GM19238 (cell line): ENCODE results near the gene SOX13.

Source experiments
- DNase-seq: peaks from one replicate; pipeline ENCODE4 v3.0.0; 2011; ENCODE audit warnings: low spot score; ENCODE audit not compliant: insufficient read length

SOX13 gene

DNA sequence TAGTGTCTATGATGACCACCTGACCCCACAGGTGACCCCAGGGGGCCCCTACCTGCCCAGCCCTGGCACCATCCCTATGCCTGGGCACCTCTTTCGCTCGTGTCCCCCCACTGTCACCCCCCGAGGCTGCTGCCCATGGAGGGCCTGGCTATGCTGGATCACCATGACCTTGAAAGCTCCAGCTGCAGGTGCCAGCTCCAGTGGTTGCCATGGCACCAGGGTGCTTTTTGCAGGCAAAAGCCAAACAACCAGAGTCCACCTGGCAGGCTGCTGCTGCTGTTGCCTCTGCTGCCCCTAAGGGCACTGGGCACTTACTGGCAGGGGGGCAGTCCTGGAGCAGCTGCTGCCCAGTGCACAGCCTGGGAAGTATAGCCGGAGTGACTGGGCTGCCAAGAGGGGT is 57.3 kb downstream of the SOX13 start:
- DNase-seq = no peak

DNA sequence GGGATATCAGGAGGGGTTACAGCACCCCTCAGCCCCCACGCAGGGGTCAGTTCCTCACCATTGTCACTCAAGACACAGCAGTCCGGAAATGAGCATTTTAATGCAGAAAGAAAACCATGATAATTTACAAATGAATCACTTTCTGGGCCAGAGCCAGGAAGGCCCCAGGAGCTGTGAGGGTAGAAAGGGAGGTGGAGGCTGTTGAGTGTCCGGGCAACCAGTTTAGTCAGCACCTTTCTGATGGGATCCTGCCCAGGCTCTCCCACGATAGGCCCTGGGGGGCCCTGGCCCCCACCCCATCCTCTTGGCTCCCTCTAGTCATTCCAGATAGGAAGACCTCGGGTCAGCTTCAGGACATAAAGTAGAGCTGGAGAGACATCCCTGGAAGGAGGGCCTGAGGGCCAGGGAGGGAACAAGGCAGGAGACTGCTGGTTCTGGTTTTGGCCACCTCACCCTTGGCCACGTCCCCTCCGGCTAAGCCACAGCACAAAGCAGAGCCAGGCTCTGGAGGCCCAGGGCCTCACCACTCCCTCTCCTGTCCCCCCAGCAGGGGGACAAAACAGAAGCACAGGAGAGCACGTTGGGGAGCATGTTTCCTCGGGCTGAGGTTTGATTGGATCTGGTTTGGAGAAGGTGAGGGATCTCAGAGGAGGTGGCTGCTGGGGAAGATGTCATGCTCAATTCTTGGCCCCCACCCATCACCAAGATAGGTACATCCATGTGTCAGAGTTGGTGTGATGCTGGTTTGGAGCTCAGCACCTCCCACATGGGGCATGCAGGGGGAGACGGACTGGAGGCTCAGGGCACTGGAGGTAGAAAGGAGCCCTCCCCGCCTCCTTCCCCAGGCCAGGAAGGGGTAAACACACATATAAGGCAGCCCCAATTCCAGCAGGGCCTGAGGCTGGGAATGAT is 58.3 kb downstream of the SOX13 start:
- no peak for DNase-seq

DNA sequence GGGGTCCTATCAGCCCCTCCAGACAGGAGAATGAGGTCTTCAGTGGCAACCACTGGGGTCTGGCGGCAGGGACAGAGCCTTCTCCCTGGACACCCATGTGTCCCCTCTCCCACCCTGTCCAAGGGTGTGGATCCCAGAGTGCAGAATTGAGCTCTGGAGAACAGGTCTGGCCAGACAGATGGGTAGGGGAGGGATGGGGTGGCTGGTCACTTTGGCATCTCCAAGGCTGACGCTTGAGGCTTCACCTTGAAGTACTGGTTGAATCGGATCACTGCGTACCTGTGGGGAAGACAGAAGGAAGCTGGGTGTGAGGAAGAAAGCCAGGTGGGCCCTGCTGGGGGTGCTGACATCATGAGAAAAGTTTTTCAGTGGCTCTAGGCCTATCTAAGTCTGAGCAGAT is 59.1 kb downstream of the SOX13 start:
- DNase-seq = no peak

DNA sequence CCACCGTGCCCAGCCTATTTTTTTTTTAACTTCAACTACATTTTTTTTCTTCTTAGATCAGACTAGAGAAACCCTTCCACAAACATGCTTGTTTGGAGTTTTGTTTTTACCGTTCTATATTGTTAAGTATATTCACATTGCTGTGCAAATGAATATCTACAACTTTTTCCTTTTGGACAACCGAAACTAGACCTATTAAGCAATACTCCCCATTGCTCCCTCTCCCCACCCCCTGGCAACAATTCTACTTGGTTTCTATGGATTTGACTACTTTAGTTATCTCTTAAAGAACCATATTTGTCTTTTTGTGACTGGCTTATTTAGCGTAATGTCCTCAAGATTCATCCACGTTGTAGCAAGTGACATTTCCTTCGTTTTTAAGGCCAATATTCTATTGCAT is 59.8 kb downstream of the SOX13 start:
- DNase-seq = no peak

DNA sequence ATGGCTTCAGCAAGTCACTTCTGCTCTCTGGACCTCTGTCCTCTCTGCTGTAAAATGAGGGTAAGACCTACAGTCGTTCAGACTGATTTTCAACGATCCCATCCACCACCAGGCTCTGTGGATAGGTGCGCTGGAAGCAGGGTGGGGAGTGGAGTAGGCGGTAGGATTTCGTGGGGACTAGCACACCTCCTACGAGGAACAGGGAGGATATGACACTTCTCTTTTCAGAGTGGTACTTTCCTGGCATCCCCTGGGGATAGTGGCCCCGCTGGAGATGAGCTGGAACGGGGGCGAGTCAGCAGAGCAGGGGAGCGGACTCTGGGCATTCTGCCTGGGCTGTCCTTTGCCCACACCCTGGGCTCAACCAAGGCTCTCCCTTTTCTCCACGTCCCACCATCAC is 61.2 kb downstream of the SOX13 start:
- DNase-seq = no peak

DNA sequence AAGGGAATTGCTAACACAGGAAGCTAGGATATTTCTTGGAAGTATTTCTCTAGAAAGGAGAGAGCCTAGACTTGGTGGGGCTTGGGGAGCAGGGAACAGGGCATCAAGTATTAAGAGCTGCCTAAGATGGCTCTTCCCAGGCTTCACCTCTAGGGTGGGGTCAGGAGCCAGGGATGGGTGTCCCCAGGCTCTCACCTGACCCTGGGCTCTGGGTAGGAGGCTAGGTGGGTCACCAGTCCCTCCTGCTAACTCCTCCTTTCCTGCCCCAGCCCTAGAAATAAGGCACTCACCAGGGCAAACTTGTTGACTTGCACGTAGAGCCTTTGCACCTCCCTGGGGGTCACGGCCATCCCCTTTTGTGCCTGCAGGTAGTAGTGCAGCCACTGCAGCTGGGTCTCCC is 63.9 kb downstream of the SOX13 start:
- DNase-seq = no peak

DNA sequence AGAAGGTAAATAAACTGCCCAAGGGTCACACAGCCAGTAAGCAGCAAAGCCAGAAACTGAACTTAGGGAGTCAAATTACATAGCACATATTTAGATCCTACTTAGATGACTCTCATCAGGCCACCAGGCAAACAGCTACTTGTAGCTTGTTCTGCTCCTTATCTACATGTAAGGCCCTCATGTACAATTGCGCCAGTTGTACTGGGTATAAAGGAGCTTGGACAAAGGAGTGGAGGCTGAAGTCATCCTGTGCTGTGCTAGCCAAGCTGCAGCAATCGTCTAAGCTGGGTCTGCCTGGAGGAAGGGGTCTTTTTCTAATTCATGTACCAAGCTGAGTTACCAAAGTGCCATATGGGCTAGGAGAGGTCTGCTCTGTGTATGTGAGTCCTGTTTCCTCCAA is 66.2 kb downstream of the SOX13 start:
- no peak for DNase-seq

DNA sequence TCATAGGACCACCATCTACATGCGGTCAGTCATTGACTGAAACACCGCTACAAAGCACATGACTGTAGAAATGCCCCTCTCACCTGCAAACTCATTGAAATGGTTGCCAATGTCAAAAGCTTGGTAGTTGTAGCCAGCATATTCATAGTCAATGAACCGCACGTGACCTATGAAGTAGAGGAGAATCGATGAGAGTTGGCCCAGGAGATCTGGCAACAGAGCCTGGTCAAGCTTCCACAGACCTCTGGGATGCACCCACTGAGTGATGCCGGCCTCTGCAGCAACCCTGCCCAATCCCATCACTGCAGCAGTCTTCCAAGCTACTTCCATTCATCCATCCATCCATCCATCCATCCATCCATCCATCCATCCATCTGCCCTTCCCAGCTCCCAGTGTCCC is 67.0 kb downstream of the SOX13 start:
- DNase-seq = no peak

DNA sequence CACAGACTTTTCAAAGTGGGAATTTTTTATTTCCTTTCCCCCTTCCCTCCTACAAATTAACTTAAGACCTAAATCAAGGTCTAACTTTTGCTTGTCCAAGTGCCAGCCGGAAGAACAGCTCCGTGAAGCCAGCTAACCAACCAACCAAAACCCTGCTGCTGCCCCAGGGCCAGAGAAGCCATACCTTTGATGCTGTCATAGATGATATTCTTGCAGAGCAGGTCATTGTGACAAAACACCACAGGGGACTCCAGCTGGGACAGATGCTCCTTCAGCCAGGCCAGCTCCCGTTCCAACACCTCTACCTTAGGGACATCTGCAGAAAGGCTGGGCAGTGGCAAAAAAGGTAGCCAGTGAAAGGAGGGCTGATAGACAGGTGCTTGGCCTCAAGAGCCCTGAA is 68.2 kb downstream of the SOX13 start:
- no peak for DNase-seq

DNA sequence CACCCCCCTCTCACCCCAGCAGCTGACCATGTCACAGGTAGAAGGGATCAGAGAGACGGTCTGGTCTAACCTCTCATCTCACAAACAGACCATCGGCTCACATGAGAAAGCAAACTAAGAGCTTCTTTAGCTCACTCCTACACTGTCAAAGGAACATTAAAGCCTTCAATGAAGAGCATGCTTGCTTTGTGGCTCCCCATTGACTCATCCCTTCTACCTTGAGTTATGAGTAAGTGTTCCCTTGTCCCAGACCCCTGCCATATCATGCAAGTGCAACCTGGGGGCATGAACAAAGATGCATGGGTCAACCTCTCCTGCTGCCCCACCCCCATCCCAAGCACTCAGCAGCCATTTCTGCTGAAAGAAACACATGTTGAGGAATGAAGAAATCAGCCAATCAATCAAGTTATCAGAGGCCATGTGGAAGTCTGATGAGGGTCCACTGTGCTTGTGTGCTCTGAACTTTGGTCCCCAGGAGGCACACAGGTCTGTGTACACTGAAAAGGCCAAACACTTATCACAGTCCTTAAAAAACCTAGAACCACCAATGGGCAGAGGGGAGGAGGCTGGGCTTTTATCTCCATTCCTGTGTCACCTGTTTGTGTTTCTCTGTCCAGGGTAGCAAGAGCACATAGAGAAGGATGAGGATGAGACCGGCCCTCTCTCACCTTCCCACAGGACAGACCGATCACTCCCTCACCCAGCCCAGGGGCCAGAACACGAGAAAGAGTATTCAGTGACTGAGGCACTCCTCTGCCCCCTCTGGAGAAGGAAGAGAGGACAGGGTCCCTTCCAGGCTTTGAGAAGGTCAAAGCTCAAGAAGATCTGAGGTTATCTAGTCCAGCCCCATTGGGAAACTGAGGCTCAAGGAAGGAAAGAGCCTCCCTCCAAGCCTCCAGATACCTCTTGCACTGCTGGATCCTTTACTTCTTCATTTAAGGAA is 69.4 kb downstream of the SOX13 start:
- no peak for DNase-seq

DNA sequence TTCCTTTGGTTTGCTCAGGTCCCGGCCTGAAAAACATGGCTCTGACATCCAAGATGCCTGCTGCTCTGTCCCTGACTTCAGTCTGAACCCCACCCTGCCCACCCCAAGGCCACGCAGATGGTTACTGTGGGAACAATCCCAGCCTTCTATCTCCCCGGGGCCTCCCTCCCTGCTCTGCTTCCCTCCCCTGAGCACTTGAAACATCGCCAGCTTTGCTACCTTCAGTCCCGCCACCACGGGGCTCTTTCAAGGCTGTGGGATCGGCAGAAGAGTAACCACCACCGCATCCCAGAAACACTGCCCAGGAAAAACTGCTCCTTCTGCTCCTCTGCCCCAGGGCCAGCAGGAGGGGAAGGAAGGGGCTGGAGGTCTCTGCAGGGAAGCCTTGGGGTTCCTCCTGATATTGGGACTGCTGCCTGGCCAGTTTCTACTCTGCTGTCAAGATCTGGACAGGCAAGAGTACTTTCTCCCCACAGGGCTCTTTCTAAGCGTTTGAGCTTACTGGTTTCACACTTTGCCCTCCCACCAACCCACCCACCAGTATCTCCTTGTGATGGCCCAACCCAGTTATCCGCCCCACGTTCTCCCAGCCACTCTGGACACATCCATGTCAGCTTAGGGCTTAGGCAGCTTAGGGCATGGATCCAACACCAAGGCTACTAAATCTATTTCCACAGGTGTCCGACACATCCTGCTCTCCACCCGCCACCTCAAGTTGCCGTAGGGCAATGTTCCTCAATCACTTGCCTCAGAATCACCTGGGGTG is 70.5 kb downstream of the SOX13 start:
- DNase-seq = no peak

DNA sequence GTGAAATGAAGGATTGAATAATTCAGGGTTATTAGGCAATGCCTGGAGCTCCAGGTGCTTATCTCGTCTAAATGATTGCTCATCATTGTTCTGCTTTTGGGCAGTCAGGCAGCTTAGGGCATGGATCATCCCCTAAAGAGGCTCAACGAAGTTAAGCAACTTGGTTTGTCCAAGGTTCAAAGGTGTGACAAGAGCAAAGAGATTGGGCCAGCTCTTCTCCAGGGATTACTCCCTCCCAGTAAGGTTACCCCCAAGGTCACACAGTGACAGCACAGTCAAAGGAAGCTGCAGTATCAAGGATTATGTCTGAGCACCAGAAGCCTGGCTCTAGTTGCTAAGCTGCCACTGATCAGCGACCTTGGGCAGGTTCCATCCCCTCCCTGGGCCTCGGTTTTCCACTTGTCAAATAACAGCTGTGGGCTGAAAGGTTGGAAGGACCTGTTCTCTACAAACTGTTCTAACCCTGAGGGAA is 72.2 kb downstream of the SOX13 start:
- DNase-seq = no peak

DNA sequence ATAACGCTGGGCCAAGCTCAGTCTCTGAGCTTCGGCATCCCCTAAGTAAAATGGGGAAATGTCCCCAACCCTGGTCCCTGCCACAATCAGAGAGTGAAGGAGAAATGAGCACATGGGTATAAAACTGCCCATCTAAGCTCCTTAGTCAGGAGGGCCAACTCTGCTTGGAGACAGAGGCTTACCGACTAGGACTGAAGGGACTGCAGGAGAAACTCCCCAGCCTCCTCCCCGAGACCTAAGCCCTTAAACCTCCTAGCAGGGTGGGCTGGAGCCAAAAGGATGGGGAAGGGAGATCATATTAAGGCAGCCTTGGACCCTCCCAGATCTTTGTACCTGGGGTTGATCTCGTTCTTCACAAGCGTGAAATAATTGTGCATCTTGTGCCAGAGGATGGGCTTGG is 73.4 kb downstream of the SOX13 start:
- DNase-seq = no peak

DNA sequence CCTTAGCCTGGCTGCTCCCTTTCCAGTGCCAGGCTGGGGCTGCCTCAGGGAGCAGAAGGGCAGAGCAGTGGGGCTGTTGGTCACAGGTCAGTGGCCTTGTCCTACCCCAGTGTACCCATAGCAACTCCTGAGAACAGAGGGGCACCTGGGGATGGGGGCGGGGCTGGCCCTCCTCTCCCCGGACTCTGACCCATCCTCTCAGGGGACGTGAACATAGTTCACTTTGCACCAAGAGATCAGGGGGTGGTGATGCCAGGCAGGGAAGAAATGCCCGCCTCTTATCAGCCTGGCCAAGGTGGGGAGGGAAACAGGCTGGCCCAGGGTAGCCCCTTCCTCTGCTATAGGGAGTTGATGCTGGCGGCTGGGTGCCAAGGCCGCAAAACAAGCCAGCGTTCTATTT is 74.0 kb downstream of the SOX13 start:
- DNase-seq = no peak

DNA sequence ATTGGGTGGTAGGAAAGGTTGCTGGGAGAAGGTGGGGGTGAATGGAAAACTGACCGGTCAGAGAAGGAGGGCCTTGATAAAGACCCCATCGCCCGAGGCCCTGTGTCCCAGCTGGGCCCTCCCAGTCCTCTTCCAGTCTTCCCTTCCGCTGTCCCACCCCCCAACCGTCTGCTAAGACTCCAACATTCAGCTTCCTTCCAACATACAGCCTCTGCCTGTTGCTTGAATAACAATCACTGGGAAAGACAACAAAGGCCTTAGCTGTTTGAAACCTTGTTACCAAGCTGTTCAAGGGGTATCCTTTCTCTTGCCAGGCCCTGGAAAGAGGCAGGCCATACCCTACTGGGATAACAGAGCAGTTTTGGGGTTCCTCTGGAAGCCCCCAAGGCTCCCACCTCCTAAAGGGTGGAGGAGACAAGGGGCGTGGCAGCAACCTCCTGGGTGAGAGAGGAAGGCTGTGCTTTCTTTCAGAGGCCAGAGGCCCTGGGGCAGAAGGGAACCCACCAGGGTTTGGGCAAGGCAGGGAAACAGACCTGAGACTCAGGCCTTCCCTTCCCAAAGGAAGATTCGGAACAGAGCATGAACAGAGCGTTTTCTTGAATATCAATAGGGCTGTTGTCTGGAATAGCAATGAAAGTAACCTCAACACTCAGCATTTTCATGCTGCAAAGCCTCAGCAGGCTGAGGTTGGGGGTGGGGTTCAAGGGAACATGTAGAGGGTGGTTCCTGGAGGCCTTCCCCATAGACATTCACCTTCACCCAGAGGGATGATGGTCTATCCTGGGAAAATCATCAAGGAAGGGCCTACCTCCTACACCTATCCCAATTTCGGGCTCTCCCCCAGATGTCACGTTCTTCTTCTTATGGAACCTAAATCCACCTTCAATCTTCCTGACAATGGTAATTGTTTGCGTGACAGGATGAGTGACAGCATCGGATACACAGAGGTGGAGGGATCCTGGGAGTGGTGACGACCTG is 74.8 kb downstream of the SOX13 start:
- DNase-seq = no peak

DNA sequence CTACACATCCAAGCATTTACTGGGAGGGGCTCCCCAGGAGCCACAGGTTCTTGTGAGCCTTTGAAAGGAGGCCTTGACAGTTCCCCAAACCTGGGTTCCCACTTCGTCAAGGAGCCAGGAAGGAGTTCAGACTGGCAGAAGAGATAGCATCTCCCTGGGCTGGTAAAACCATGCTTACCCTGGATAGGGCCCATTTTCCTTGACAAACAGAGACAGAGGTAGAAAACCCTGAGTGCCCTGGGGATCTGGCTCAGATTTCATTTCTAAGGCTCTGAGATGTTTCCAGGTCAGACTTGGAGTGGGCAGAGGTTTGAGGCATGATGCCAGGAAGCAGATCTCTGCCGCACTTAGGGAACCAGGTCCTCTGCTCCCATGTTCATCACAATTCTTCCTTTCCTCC is 76.2 kb downstream of the SOX13 start:
- no peak for DNase-seq

DNA sequence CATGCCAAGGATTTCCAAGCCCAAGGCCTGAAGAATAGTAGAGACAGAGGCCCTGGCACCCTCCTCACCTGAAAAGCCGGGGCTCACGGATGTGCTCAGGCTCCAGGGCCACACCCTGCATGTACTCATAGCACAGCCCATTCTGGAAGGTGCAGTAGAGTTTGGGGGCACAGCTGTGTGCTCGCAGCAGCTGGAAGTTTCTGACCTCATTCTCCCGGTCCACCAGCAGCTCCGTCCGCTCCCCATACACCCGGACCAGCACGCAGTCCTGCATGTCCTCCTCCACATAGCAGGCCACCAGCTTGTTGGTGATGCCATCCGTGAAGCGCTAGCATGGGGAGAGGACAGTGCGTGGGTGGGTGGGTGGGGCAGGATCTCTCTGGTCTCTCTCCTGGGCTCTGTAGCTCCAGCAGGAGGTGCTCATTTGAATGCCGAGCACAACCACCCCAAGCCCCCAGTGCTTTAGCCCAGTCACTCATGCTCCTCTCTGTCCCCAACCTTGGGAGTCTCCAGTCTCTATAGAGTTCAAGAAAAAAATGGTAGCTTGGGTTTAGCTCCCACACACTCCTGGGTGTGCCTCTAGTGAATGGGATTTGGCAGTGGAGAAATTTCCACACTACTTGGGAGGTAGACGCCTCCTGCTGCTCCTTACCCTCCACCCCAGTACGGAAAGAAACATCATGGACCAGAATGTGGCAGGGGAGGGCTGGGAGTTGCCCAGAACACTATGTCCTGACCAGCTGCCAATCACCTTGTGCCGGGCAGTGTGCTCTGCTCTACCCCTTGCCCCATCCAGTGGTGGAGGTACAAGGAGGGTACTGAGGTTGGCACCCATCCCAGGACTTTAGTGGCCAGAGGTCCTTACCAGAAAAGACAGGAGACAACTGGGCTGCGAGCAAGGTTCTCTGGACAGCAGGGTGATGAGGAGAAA is 77.0 kb downstream of the SOX13 start:
- no peak for DNase-seq

DNA sequence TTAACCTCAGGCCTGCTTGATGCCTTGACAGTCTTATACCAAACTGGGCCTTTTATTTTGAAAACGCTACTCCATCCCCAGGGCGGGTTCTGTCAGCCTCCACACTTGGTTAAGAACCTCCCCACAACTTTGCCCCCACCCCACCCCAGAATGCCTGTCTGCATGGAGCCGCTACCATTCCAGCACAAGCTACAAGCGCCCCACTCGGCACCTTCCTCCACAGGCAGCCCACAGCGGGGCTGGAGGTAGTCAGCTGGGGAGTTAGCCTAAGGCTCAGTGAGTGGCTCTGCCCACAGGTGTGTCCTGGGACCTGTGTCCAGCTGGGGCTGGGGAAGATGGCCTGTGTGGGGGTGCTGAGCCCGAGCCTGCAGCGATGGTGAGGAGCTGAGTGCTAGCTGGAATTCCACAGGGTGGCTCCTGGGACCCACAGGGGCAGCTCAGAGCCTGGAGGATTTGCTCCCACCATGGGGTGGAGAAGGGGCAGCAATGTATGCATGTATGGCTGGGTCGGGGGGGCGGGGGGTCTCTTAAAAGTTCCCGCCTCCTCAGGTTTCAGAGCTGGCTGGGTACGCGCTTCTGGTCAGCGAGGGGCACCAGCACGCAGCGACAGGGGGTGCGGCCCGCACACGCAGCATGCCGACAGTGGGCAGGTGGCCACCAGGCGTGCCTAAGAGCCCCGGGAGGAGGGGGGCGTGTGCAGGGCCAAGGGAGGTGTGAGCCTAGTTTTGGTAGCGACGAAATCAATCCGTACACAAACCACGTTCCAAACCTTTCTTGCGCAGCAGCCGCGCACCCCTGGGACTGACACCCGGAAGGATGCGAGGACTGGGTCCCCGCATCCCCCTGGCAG is 78.0 kb downstream of the SOX13 start:
- no peak for DNase-seq
